Stimulated activated CD8-positive, alpha-beta memory T cell treated with anti-CD3 and anti-CD28 coated beads, Interleukin-15, amount 100 ng/mL, for 48 hours (primary cell): Measurements from ENCODE around the gene PIGU.
"Not testable (repeated sequence)": the region's sequence is repeated elsewhere in the genome, so short reads cannot be mapped to it uniquely, and the experiment has no call there.

ENCODE experiments used
- DNase-seq, 2 donors: peaks; one replicate each; pipeline ENCODE4 v3.0.0-alpha.2; 2020; ENCODE audit warnings: low read depth in 2 of 2

PIGU gene

DNA sequence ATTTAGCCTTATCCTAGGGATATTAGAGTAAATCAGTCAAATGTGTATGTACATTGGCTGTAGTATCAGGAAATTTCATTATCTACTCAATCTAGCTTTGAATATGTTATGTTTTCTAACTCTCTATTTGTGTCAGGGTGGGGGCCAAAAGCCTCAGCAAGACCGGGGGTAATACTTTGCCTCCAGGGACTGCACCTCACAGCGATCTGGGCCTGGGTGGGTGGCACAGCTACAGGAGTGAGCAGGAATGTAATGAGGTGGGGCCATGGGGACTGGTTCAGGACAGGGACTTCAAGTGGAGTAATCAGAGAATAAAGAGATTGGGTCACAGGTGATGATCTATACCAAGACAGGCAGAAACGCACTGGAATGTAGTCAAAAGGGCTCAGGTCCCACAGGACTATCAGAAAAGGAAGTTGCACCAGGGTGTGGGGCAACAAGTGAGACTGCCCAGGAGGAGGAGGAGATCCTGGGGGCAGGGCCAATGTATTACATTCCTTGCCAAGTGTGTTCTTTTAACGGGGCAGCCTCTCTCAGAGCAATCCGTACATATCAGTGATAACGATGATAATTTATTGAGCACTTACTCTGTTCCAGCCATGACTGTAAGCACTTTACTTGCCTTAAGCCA is 54.0 kb downstream of the PIGU start:
- no peak for DNase-seq

GRCh38 chr20:34621383-34622367 is 55.2 kb downstream of the PIGU start:
- DNase-seq = no peak

DNA sequence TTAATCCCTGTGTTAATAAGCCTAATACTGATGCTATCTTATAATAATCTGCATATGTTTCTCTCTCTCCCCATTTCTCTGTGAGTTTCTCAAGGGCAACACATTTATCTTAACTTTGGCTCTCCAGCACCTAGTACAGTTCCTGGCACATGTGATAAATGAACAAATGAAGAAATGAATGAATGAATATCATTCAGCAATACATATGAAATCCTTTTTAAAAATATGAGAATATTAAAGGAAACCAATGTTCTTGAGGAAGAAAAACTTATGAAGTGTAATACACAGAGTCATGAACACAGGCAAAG is 55.9 kb downstream of the PIGU start:
- DNase-seq = no peak

DNA sequence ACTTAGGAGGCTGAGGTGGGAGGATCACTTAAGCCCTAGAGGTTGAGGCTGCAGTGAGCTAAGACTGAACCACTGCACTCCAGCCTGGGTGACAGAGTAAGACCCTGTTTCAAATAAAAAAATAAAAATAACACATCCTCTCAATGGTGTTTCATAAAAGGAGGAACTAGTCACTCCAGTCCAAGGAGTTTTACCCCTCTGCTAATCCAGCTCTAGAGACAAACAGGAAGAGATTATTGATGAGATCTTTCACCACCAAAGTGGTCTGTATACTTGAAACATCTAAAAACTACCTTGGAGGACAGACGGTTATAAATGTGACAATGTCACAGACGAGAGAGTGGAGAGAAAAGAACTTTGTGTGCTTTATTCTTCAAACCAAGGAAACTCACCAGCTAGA is 58.2 kb downstream of the PIGU start:
- DNase-seq = no peak

GRCh38 chr20:34616913-34617312 is 60.0 kb downstream of the PIGU start:
- not testable (repeated sequence) for DNase-seq

GRCh38 chr20:34615477-34615876 is 61.4 kb downstream of the PIGU start:
- no peak for DNase-seq

GRCh38 chr20:34611976-34612375 is 64.9 kb downstream of the PIGU start:
- DNase-seq = not testable (repeated sequence)

DNA sequence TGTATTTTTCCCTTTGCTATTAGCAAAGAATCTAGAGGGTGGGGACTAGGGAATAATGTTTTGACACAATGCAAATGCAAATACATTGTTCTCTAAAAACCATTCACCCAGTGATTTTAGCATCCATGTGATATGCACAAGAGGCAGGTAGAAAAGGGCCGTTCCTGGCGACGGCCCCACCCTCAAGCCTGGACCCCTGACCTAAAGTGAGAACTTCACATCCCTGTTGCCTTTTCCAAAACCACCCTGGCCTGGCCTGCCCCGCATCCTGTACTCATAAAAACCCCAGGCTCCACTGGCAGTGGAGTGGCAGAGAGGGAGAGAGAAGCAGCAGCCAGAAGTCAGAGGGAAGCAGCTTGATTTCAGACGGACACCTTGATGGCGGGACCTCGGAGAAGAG is 69.8 kb downstream of the PIGU start:
- no peak for DNase-seq

- no peak for DNase-seq
Measured at GRCh38 chr20:34604980-34605788, 71.7 kb downstream of the PIGU start.

GRCh38 chr20:34600892-34601653 is 75.8 kb downstream of the PIGU start:
- DNase-seq = no peak

DNA sequence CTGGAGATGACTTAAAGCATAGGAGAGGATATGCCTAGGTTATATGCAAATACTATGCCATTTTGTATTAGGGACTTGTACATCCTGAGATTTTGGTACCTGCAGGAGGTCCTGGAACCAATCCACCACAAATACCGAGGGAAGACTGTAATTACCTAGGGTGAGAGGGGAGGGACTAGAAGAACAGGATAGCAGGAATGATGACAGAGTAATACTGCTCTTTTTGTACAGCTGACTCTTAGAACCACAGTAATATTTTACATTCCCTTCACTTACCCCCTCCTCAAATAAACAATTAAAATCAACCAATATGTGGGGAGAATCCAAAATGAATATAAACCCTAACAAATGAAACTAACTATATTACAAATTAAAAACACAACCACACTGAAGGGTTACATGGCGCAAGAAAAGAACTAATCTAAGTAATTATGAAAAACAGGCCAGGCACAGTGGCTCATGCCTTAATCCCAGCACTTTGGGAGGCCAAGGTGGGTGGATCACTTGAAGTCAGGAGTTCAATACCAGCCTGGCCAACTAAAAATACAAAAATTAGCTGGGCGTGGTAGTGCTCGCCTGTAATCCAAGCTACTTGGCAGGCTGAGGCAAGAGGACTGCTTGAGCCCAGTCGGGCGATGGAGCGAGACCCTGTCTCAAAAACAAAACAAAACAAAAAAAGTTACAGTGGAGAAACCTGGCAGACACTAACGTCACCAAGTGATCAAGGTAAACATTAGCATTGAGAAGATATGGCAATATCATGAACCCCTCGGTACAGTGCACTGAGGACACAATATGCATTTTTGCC is 81.3 kb downstream of the PIGU start:
- no peak for DNase-seq

- no peak for DNase-seq
Measured at GRCh38 chr20:34586488-34587163, 90.3 kb downstream of the PIGU start.

GRCh38 chr20:34585019-34585418 is 91.9 kb downstream of the PIGU start:
- DNase-seq = no peak

DNA sequence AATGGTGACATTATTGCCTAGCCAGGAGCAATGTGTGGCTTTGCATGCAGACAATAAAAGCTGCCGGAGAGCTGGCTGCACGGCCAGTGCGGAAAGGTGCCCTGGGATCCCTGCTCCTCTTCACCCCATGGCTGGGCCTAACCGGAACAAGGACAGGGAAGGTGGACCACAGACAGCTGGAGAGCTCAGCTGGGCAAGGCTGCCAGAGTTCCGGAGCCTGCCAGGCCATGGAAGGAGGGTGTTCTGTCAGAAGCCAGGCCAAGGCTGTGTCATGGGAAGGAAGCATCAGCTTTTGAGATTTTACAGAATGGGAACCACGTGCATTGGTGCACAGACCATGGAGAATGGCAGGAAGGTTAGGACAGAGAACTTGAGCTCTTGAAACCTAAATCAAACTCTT is 93.3 kb downstream of the PIGU start:
- no peak for DNase-seq

DNA sequence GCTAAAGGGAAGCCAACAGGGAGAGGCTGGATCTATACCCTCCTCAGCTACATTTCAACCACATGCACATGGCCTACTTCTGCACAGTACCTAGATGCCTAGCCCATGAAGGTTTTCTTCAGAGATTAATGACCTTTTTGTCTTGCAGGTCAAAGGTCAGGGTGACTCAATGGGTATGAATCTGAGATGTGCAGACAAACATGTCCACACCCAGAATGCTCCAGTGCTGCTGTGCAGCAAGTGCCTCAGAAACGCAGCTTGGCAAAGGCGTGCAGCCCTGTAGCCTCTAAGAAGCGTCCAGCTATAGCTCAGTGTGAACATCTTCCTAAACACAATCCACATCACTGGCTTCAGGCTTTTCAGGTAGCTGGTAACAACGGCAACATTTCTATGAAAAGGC is 94.0 kb downstream of the PIGU start:
- DNase-seq = no peak

GRCh38 chr20:34582221-34582620 is 94.7 kb downstream of the PIGU start:
- no peak for DNase-seq

GRCh38 chr20:34581341-34582184 is 95.3 kb downstream of the PIGU start:
- DNase-seq = peak in 1 of 2 donors; percentile 17

- no peak for DNase-seq
Measured at GRCh38 chr20:34579979-34580940, 96.6 kb downstream of the PIGU start.
